ENCODE data around the gene TEKT1.
"Not testable (repeated sequence)": the region's sequence is repeated elsewhere in the genome, so short reads cannot be mapped to it uniquely, and the experiment has no call there.

DNA sequence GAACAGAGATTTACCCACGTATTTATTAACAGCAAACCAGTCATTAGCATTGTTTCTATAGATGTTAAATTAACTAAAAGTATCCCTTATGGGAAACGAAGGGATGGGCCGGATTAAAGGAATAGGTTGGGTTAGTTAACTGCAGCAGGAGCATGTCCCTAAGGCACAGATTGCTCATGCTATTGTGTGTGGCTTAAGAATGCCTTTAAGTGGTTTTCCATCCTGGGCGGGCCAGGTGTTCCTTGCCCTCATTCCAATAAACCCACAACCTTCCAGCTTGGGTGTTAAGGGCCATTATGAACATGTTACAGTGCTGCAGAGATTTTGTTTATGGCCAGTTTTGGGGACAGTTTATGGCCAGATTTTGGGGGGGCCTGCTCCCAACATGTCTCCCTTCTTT, 43.7 kb upstream of the TEKT1 start:
- TF ChIP-seq, protein P1, sequence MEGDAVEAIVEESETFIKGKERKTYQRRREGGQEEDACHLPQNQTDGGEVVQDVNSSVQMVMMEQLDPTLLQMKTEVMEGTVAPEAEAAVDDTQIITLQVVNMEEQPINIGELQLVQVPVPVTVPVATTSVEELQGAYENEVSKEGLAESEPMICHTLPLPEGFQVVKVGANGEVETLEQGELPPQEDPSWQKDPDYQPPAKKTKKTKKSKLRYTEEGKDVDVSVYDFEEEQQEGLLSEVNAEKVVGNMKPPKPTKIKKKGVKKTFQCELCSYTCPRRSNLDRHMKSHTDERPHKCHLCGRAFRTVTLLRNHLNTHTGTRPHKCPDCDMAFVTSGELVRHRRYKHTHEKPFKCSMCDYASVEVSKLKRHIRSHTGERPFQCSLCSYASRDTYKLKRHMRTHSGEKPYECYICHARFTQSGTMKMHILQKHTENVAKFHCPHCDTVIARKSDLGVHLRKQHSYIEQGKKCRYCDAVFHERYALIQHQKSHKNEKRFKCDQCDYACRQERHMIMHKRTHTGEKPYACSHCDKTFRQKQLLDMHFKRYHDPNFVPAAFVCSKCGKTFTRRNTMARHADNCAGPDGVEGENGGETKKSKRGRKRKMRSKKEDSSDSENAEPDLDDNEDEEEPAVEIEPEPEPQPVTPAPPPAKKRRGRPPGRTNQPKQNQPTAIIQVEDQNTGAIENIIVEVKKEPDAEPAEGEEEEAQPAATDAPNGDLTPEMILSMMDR (IDR thresholded peaks at IDR 0.05; ENCODE audit: insufficient read depth, low read length) = not testable (repeated sequence)
- not testable (repeated sequence) for TF ChIP-seq POLR2AphosphoS5 (IDR thresholded peaks at IDR 0.05; ENCODE audit: low read depth); SPI1 (IDR thresholded peaks at IDR 0.05; ENCODE audit: borderline replicate concordance, low read depth)

Measured in HL-60 (cell line).